ENCODE measurements around the gene AHDC1.
"Not testable (repeated sequence)": the region's sequence is repeated elsewhere in the genome, so short reads cannot be mapped to it uniquely, and the experiment has no call there.

The AHDC1 gene

DNA sequence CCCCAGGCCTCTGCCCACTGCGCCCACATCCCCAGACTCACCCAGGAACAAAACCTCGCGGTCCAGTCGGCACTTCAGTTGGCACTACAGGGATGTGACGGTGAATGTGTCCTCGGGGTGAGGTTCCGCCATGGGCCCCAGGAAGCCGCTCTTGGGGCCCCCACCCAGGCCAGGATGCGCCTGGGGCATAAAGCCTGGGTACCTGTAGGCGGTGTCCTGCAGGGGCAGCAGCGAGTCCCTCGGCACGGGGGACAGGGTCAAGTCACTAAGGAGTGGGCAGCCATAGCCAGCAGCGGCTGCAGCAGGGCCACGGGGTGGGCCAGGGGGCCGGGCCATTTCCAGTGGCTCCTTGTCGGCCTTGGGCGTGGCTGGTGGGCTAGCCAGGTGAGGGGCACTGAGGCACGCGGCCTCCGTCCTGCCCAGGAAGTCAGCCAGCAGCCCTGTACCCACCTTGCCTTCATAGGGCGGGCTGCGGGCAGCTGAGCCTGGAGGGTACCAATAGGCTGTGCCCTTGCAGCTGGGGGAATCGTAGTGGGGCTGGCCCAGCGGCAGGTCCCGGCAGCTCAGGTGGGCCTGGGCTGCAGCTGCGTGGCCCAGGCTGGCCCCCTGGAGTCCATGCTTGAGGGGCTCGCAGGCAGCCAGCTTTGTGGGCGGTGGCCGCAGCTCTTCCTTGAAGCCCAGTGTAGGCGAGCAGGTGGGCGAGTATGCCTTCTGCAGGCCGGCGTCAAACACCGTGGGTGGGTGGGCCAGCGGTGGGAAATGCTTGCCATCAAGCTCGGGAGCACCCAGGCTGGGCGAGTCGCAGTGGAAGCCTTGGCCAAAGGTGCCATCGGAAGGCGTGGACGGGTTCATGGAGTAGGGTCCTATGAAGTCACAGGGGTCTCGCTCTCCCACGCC is 56.5 kb downstream of the AHDC1 start:
- Histone ChIP-seq H3K9me3 (ENCODE audit: control insufficient read depth, insufficient read depth, low read length) (no peaks in the 10 kb centered on the region), H3K9ac (ENCODE audit: low read depth, low read length) (no peak overlapping the region), H3K36me3 (ENCODE audit: insufficient read depth, low read length) (no peaks in the 10 kb centered on the region; the same call in 1 of the 2 replicates), H3K4me1 (ENCODE audit: insufficient read depth, low read length) (peaks cover 10% of the 10 kb centered on the region; the same call in 1 of the 2 replicates)

DNA sequence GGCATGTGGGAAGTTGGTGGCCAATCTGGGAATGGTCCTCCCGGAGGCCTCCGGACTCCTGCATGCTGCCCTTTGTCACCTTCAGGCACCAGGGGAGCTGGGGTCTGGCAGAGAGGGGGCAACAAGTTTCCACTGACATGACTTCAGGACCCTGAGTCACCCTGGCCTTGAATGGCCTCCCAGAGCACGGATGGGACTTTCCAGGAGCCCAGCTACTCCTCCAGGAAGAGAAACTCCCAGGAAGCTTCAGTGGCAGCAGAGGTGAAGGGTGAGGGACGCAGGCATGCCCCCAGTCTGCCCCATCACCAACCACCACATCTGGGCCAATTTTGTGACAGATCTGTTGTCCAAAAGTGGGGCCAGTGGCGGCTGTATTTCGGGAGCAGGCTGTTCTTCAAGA is 58.1 kb downstream of the AHDC1 start:
- Histone ChIP-seq H3K4me1 (ENCODE audit: insufficient read depth, low read length) (peaks cover 18% of the 10 kb centered on the region; the same call in 1 of the 2 replicates), H3K36me3 (ENCODE audit: insufficient read depth, low read length) (no peaks in the 10 kb centered on the region; the same call in 1 of the 2 replicates), H3K9me3 (ENCODE audit: control insufficient read depth, insufficient read depth, low read length) (no peaks in the 10 kb centered on the region), H3K9ac (ENCODE audit: low read depth, low read length) (no peak overlapping the region)

DNA sequence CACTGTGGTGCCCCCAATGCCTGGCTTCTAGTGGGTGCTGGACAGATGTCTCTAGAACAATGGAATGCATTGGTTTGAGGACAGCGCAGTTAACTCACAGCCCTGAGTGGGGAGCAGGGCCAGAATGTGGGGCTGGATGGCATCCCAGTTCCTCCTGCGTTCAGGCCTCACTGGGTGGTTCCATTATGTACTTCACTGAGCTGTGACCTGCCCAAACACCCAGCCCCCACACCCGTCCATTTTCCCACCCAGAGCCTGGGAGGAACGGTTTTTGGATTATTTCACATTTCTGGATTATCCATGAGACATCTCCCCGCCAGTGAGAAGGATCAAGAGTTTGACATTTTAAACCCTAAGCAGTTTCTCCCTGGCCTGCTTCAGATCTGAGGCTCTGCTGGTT is 58.7 kb downstream of the AHDC1 start:
- H3K9ac ChIP-seq (ENCODE audit: low read depth, low read length) = no peak overlapping the region
- no peaks in the 10 kb centered on the region; the same call in 1 of the 2 replicates for H3K36me3 ChIP-seq (ENCODE audit: insufficient read depth, low read length)

DNA sequence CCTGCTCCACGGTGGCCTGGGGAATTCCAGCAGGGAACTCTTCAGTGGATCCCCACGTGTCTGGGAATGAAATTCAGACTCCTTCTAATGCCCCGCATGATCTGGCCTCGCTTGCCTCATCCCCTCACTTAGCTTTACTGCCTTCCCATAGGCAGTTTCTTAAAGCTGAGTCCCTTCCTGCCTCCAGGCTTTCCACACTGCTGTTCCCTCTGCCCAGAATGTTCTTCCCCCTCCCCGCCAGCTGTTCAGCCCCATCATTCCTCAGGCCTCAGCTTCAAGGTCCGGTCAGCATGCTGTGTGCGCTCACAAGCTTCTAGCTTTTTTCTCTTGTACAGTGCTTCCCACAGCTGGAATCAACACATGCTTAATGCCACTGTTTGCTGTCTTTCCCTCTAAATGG is 59.1 kb downstream of the AHDC1 start:
- Histone ChIP-seq H3K36me3 (ENCODE audit: insufficient read depth, low read length) (no peaks in the 10 kb centered on the region; the same call in 1 of the 2 replicates), H3K9me3 (ENCODE audit: control insufficient read depth, insufficient read depth, low read length) (no peaks in the 10 kb centered on the region), H3K9ac (ENCODE audit: low read depth, low read length) (no peak overlapping the region), H3K4me1 (ENCODE audit: insufficient read depth, low read length) (peaks cover 29% of the 10 kb centered on the region)

More for the DNA sequence above, 58.7 kb downstream of the AHDC1 start:
- Histone ChIP-seq H3K4me1 (ENCODE audit: insufficient read depth, low read length) (peaks cover 24% of the 10 kb centered on the region), H3K9me3 (ENCODE audit: control insufficient read depth, insufficient read depth, low read length) (no peaks in the 10 kb centered on the region)

GRCh38 chr1:27543284-27543683 is 60.7 kb downstream of the AHDC1 start:
- no peaks in the 10 kb centered on the region; the same call in 1 of the 2 replicates for H3K36me3 ChIP-seq (ENCODE audit: insufficient read depth, low read length)
- H3K9ac ChIP-seq (ENCODE audit: low read depth, low read length) = no peak overlapping the region
- peaks cover 37% of the 10 kb centered on the region for H3K4me1 ChIP-seq (ENCODE audit: insufficient read depth, low read length)

GRCh38 chr1:27542463-27543273 is 61.3 kb downstream of the AHDC1 start:
- Histone ChIP-seq H3K9me3 (ENCODE audit: control insufficient read depth, insufficient read depth, low read length) (no peaks in the 10 kb centered on the region), H3K36me3 (ENCODE audit: insufficient read depth, low read length) (no peaks in the 10 kb centered on the region; the same call in 1 of the 2 replicates), H3K4me1 (ENCODE audit: insufficient read depth, low read length) (peaks cover 40% of the 10 kb centered on the region), H3K9ac (ENCODE audit: low read depth, low read length) (no peak overlapping the region)

More at GRCh38 chr1:27543284-27543683, 60.7 kb downstream of the AHDC1 start:
- H3K9me3 ChIP-seq (ENCODE audit: control insufficient read depth, insufficient read depth, low read length) = no peaks in the 10 kb centered on the region

DNA sequence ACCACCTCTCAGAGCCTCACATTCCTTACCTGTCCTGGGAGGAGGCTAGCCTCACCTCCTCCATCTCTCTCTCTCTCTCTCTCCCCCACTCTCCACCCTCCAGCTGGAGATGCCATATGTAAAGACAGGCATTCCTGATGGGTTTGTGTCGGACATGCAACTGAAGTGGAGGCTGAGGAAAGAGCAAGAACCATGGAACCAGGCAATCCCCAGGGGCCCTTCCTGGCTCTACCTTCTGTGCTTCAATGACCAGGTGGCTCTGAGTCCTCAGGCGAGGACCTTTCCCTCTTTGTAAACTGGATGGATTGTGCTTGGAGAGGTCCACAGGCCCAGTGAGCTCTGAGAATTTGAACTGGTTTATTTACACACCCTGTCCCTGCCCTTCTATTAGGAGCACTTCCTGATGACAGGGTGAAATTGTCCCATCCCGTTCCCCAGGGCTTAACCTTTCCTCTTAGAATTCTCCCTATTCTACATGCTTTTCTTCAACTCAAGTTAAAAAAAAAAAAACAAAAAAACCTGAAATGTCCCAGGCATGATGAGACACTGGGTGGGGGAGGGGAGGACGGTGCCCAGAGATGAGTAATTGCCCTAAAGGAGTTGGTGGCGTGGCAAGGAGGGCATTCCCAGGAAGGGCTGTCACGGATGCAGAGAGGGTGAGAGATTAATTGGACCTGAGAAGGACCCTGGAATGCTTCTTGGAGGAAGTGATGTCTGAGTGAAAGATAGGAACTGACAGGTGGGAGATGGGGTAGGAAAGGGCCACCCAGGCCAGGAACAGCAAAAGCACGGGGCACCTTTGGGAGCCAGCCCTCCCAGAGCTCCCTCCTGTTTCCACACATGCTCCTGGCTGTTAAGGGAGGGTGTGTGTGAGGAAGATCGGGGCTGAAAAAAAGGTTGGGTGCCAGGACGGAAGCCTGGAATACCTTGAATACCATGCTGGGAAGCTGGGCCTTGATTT is 63.8 kb downstream of the AHDC1 start:
- Histone ChIP-seq H3K9me3 (ENCODE audit: control insufficient read depth, insufficient read depth, low read length) (no peaks in the 10 kb centered on the region), H3K36me3 (ENCODE audit: insufficient read depth, low read length) (no peaks in the 10 kb centered on the region; the same call in 1 of the 2 replicates), H3K4me1 (ENCODE audit: insufficient read depth, low read length) (peaks cover 63% of the 10 kb centered on the region)

GRCh38 chr1:27538793-27539192 is 65.2 kb downstream of the AHDC1 start:
- Histone ChIP-seq H3K9me3 (ENCODE audit: control insufficient read depth, insufficient read depth, low read length) (no peaks in the 10 kb centered on the region), H3K4me1 (ENCODE audit: insufficient read depth, low read length) (peaks cover 68% of the 10 kb centered on the region), H3K36me3 (ENCODE audit: insufficient read depth, low read length) (no peaks in the 10 kb centered on the region), H3K9ac (ENCODE audit: low read depth, low read length) (no peak overlapping the region)

More for the DNA sequence above, 63.8 kb downstream of the AHDC1 start:
- H3K9ac ChIP-seq (ENCODE audit: low read depth, low read length) = no peak overlapping the region

GRCh38 chr1:27538305-27538676 is 65.7 kb downstream of the AHDC1 start:
- peaks cover 66% of the 10 kb centered on the region for H3K4me1 ChIP-seq (ENCODE audit: insufficient read depth, low read length)
- H3K9ac ChIP-seq (ENCODE audit: low read depth, low read length); H3K9me3 ChIP-seq (ENCODE audit: control insufficient read depth, insufficient read depth, low read length); H3K36me3 ChIP-seq (ENCODE audit: insufficient read depth, low read length): not testable (repeated sequence)

- H3K36me3 ChIP-seq (ENCODE audit: insufficient read depth, low read length) = no peaks in the 10 kb centered on the region
- no peaks in the 10 kb centered on the region for H3K9me3 ChIP-seq (ENCODE audit: control insufficient read depth, insufficient read depth, low read length)
- H3K4me1 ChIP-seq (ENCODE audit: insufficient read depth, low read length) = peaks cover 52% of the 10 kb centered on the region
- no peak overlapping the region for H3K9ac ChIP-seq (ENCODE audit: low read depth, low read length)
Measured at GRCh38 chr1:27536767-27537166, 67.2 kb downstream of the AHDC1 start.

- no peaks in the 10 kb centered on the region for H3K36me3 ChIP-seq (ENCODE audit: insufficient read depth, low read length)
- peaks cover 52% of the 10 kb centered on the region for H3K4me1 ChIP-seq (ENCODE audit: insufficient read depth, low read length)
- no peaks in the 10 kb centered on the region for H3K9me3 ChIP-seq (ENCODE audit: control insufficient read depth, insufficient read depth, low read length)
- no peak overlapping the region for H3K9ac ChIP-seq (ENCODE audit: low read depth, low read length)
Measured at GRCh38 chr1:27536010-27536757, 67.8 kb downstream of the AHDC1 start.

GRCh38 chr1:27535386-27535785 is 68.6 kb downstream of the AHDC1 start:
- Histone ChIP-seq H3K9ac (ENCODE audit: low read depth, low read length) (no peak overlapping the region), H3K4me1 (ENCODE audit: insufficient read depth, low read length) (peaks cover 45% of the 10 kb centered on the region), H3K9me3 (ENCODE audit: control insufficient read depth, insufficient read depth, low read length) (no peaks in the 10 kb centered on the region), H3K36me3 (ENCODE audit: insufficient read depth, low read length) (no peaks in the 10 kb centered on the region)

- H3K4me1 ChIP-seq (ENCODE audit: insufficient read depth, low read length) = peaks cover 32% of the 10 kb centered on the region
- H3K9ac ChIP-seq (ENCODE audit: low read depth, low read length) = no peak overlapping the region
- no peaks in the 10 kb centered on the region for H3K36me3 ChIP-seq (ENCODE audit: insufficient read depth, low read length)
- no peaks in the 10 kb centered on the region for H3K9me3 ChIP-seq (ENCODE audit: control insufficient read depth, insufficient read depth, low read length)
Measured at GRCh38 chr1:27531959-27532685, 71.8 kb downstream of the AHDC1 start.

Measured in ES-I3 (cell line).